OCI-LY3 (cell line): ENCODE measurements around the gene CCDC40.

Experiments
- CTCF ChIP-seq: fragments of 200-600, 300-600 bp; sonication (generic); IDR thresholded peaks from 2 replicates; pipeline ENCODE4 v1.5.1; 2014; ENCODE audit warnings: antibody characterized with exemption, low read length, low read depth
- EZH2phosphoT487 ChIP-seq: fragments of 200-600 bp; shearing (Covaris generic); IDR thresholded peaks from 2 replicates; pipeline ENCODE4 v1.6.1; 2018; ENCODE audit warnings: antibody characterized with exemption, mixed run types, low read depth

GRCh38 chr17:80122026-80122575 is 85.7 kb downstream of the CCDC40 start:
- TF ChIP-seq CTCF (no peak), EZH2phosphoT487 (no peak)
